H9 (cell line): Measurements from ENCODE around the gene MUC5B. TPM values are rescaled to one million over a fixed set of nuclear protein-coding genes. Genes with fewer than 3 reads are reported as not detected.

Source experiments
- DNase-seq: peaks from one replicate; pipeline ENCODE4 v3.0.0-alpha.2; 2017
- H2AFZ ChIP-seq: one replicate; pipeline ENCODE4 v1.6.1; 2013; ENCODE audit warnings: mild to moderate bottlenecking, low read length, control low read depth, moderate library complexity
- H2AK5ac ChIP-seq: 2 replicates; pipeline ENCODE4 v1.6.1; 2013; ENCODE audit warnings: low read length, control low read depth, mixed read lengths; ENCODE audit not compliant: insufficient read length
- H2BK120ac ChIP-seq: one replicate; pipeline ENCODE4 v1.6.1; 2013; ENCODE audit warnings: low read depth, mild to moderate bottlenecking, low read length, control low read depth, inconsistent platforms; ENCODE audit not compliant: poor library complexity, severe bottlenecking
- H2BK12ac ChIP-seq: 2 replicates; pipeline ENCODE4 v1.6.1; 2013; ENCODE audit warnings: low read length, control low read depth, mixed read lengths, low read depth; ENCODE audit not compliant: insufficient read length
- H2BK15ac ChIP-seq: 2 replicates; pipeline ENCODE4 v1.6.1; 2013; ENCODE audit warnings: low read depth, low read length, control low read depth
- H2BK20ac ChIP-seq: one replicate; pipeline ENCODE4 v1.6.1; 2013; ENCODE audit warnings: low read depth, mild to moderate bottlenecking, low read length, control low read depth, inconsistent platforms; ENCODE audit not compliant: poor library complexity, severe bottlenecking
- H2BK5ac ChIP-seq: 2 replicates; pipeline ENCODE4 v1.6.1; 2013; ENCODE audit warnings: low read length, control low read depth, mixed read lengths; ENCODE audit not compliant: insufficient read length
- H3K14ac ChIP-seq: 2 replicates; pipeline ENCODE4 v1.6.1; 2013; ENCODE audit warnings: low read length, control low read depth; ENCODE audit not compliant: insufficient read depth
- H3K18ac ChIP-seq: 2 replicates; pipeline ENCODE4 v1.6.1; 2013; ENCODE audit warnings: low read depth, mild to moderate bottlenecking, mixed read lengths, low read length, control low read depth; ENCODE audit not compliant: insufficient read length
- H3K23ac ChIP-seq: 2 replicates; pipeline ENCODE4 v1.6.1; 2013; ENCODE audit warnings: low read length, control low read depth, mixed read lengths, low read depth; ENCODE audit not compliant: insufficient read length
- H3K23me2 ChIP-seq: 2 replicates; pipeline ENCODE4 v1.6.1; 2013; ENCODE audit warnings: low read depth, mild to moderate bottlenecking, mixed read lengths, low read length, control low read depth; ENCODE audit not compliant: insufficient read length, poor library complexity, severe bottlenecking
- H3K27ac ChIP-seq: 2 replicates; pipeline ENCODE4 v1.5.1; 2013; ENCODE audit warnings: low read length, control low read depth, mixed read lengths, low read depth; ENCODE audit not compliant: insufficient read length
- H3K27me3 ChIP-seq: 2 replicates; pipeline ENCODE4 v1.6.1; 2013; ENCODE audit warnings: low read length, control low read depth, inconsistent platforms; ENCODE audit not compliant: insufficient read depth
- H3K4ac ChIP-seq: 2 replicates; pipeline ENCODE4 v1.6.1; 2013; ENCODE audit warnings: low read depth, mild to moderate bottlenecking, control low read depth, inconsistent platforms, low read length, moderate library complexity
- H3K4me1 ChIP-seq: 2 replicates; pipeline ENCODE4 v1.6.1; 2013; ENCODE audit warnings: low read length, control low read depth, inconsistent platforms; ENCODE audit not compliant: insufficient read depth
- H3K4me2 ChIP-seq: 2 replicates; pipeline ENCODE4 v1.6.1; 2013; ENCODE audit warnings: low read length, control low read depth, mixed read lengths; ENCODE audit not compliant: insufficient read length, insufficient read depth
- H3K56ac ChIP-seq: 2 replicates; pipeline ENCODE4 v1.6.1; 2013; ENCODE audit warnings: low read depth, mild to moderate bottlenecking, mixed read lengths, low read length, control low read depth; ENCODE audit not compliant: insufficient read length
- H3K79me1 ChIP-seq: 2 replicates; pipeline ENCODE4 v1.6.1; 2013; ENCODE audit warnings: low read depth, mild to moderate bottlenecking, moderate library complexity, low read length, control low read depth, inconsistent platforms; ENCODE audit not compliant: insufficient read depth, poor library complexity, severe bottlenecking
- H3K79me2 ChIP-seq: 2 replicates; pipeline ENCODE4 v1.6.1; 2013; ENCODE audit warnings: low read length, control low read depth, inconsistent platforms; ENCODE audit not compliant: insufficient read depth
- H3K9ac ChIP-seq: 2 replicates; pipeline ENCODE4 v1.6.1; 2013; ENCODE audit warnings: low read length, control low read depth, mixed read lengths; ENCODE audit not compliant: insufficient read length; ENCODE audit errors: extremely low read depth
- H3K9me3 ChIP-seq: one replicate; pipeline ENCODE4 v1.6.1; 2013; ENCODE audit warnings: low read depth, low read length, inconsistent platforms; ENCODE audit not compliant: control insufficient read depth
- H3T11ph ChIP-seq: one replicate; pipeline ENCODE4 v1.6.1; 2013; ENCODE audit warnings: mild to moderate bottlenecking, low read length, control low read depth, inconsistent platforms
- H4K20me1 ChIP-seq: one replicate; pipeline ENCODE4 v1.6.1; 2013; ENCODE audit not compliant: control insufficient read depth, insufficient read length, insufficient read depth
- H4K5ac ChIP-seq: 2 replicates; pipeline ENCODE4 v1.6.1; 2013; ENCODE audit warnings: low read depth, mild to moderate bottlenecking, mixed read lengths, low read length, control low read depth; ENCODE audit not compliant: insufficient read length
- H4K8ac ChIP-seq: replicated peaks from 2 replicates; pipeline ENCODE4 v1.6.1; 2013; ENCODE audit warnings: low read length, control low read depth, mixed read lengths, low read depth; ENCODE audit not compliant: insufficient read length
- H4K91ac ChIP-seq: 2 replicates; pipeline ENCODE4 v1.6.1; 2013; ENCODE audit warnings: low read depth, mild to moderate bottlenecking, moderate library complexity, mixed read lengths, low read length, control low read depth; ENCODE audit not compliant: insufficient read length
- H3K27ac Mint-ChIP-seq, 3 experiments: 2 replicates in 2 of 3; 3 replicates in 1 of 3; pipeline ENCODE4 v1.8.0; 2020 to 2021; ENCODE audit warnings: mixed read lengths in 3 of 3, mild to moderate bottlenecking in 1 of 3, moderate library complexity in 1 of 3
- H3K27me3 Mint-ChIP-seq: 2 replicates; pipeline ENCODE4 v1.8.0; 2021; ENCODE audit warnings: low read depth, mild to moderate bottlenecking, moderate library complexity, mixed read lengths
- H3K36me3 Mint-ChIP-seq, 3 experiments: 2 replicates in 2 of 3; 3 replicates in 1 of 3; pipeline ENCODE4 v1.8.0; 2020 to 2021; ENCODE audit warnings: low read depth in 3 of 3, mixed read lengths in 3 of 3; ENCODE audit not compliant: insufficient read depth in 1 of 3
- H3K4me1 Mint-ChIP-seq, 2 experiments: 2 replicates each; pipeline ENCODE4 v1.8.0; 2020; ENCODE audit warnings: mixed read lengths in 2 of 2
- H3K4me3 Mint-ChIP-seq, 2 experiments: 2 replicates in 1 of 2; 3 replicates in 1 of 2; pipeline ENCODE4 v1.8.0; 2020 to 2021; ENCODE audit warnings: mild to moderate bottlenecking in 2 of 2, mixed read lengths in 2 of 2, moderate library complexity in 1 of 2
- H3K9me3 Mint-ChIP-seq, 2 experiments: 2 replicates in 1 of 2; 3 replicates in 1 of 2; pipeline ENCODE4 v1.8.0; 2020; ENCODE audit warnings: mild to moderate bottlenecking in 2 of 2, mixed read lengths in 2 of 2, moderate library complexity in 1 of 2
- WGBS: extraction: QIAGEN DNeasy Blood & Tissue Kit; methylation state at CpG from one replicate; pipeline ENCODE4 v1.1.7; 2013; ENCODE audit warnings: missing lambda C conversion rate, low lambda C conversion rate, mixed read lengths; ENCODE audit not compliant: insufficient read length; ENCODE audit errors: extremely low coverage; 5-methylcytosine and 5-hydroxymethylcytosine counted together
- total RNA-seq: library from RNA; stranded (reverse); gene quantifications from 2 replicates; pipeline ENCODE4 v1.2.1, GENCODE V29; 2021
- TF ChIP-seq, protein P1 (sequence below): fragments of 200-600 bp; sonication (generic); conservative IDR thresholded peaks from 3 replicates; pipeline ENCODE4 v1.8.0; 2021; ENCODE audit warnings: antibody characterized with exemption, mild to moderate bottlenecking

The MUC5B gene
- total RNA-seq, 1 experiment from 2014 or later, result not detected

DNA sequence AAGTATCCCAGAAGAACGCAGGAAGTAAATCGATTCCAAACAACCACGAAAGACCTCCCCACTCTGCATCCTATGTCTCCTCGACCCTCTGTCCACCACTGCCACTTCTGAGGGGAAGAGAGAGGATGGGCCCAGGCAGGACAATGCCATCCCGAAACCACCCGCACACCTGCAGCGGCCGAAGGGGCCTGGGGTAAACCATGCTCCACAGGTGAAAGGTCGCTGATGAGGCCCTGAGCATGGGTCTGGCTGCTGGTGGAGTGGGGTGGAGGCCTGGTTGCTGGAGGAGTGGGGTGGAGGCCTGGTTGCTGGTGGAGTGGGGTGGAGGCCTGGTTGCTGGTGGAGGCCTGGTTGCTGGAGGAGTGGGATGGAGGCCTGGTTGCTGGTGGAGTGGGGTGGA lies 73.4 kb downstream of the MUC5B start:
- Histone ChIP-seq H2BK20ac (no peak overlapping the region), H3K4me2 (no peak overlapping the region), H2BK120ac (no peak overlapping the region), H3K14ac (no peak overlapping the region), H2AK5ac (no peak overlapping the region), H3K18ac (no peak overlapping the region), H4K8ac (no peak overlapping the region), H3K4ac (no peak overlapping the region), H3K23ac (no peak overlapping the region), H3K79me1 (peaks cover 8% of the 10 kb centered on the region), H4K91ac (no peak overlapping the region), H2BK5ac (no peak overlapping the region), H2BK12ac (no peak overlapping the region), H4K5ac (no peak overlapping the region), H3K9me3 (no peaks in the 10 kb centered on the region), H3K56ac (no peak overlapping the region), H3T11ph (no peak overlapping the region), H3K79me2 (no peaks in the 10 kb centered on the region; the same call in 1 of the 2 replicates), H3K4me1 (no peaks in the 10 kb centered on the region; the same call in 1 of the 2 replicates), H3K27me3 (no peaks in the 10 kb centered on the region), H3K9ac (no peak overlapping the region), H2AFZ (no peak overlapping the region), H4K20me1 (no peaks in the 10 kb centered on the region), H3K27ac (no peak overlapping the region), H2BK15ac (no peak overlapping the region), H3K23me2 (no peaks in the 10 kb centered on the region)
- DNase-seq, result no peak
- H3K27me3 Mint-ChIP-seq, result no peaks in the 10 kb centered on the region
- peaks cover 13 to 20% of the 10 kb centered on the region in 2 experiments for H3K4me1 Mint-ChIP-seq
- no CpG with 5 or more reads among the region's 9 CpGs for WGBS
- H3K4me3 Mint-ChIP-seq, result no peak overlapping the region; a peak in 1 of 5 replicates
- H3K9me3 Mint-ChIP-seq, result no peaks in the 10 kb centered on the region
- H3K27ac Mint-ChIP-seq, result no peak overlapping the region
- peaks cover 3 to 21% (median 5%) of the 10 kb centered on the region in 3 experiments; a peak in 5 of 7 replicates for H3K36me3 Mint-ChIP-seq
- TF ChIP-seq, protein P1, sequence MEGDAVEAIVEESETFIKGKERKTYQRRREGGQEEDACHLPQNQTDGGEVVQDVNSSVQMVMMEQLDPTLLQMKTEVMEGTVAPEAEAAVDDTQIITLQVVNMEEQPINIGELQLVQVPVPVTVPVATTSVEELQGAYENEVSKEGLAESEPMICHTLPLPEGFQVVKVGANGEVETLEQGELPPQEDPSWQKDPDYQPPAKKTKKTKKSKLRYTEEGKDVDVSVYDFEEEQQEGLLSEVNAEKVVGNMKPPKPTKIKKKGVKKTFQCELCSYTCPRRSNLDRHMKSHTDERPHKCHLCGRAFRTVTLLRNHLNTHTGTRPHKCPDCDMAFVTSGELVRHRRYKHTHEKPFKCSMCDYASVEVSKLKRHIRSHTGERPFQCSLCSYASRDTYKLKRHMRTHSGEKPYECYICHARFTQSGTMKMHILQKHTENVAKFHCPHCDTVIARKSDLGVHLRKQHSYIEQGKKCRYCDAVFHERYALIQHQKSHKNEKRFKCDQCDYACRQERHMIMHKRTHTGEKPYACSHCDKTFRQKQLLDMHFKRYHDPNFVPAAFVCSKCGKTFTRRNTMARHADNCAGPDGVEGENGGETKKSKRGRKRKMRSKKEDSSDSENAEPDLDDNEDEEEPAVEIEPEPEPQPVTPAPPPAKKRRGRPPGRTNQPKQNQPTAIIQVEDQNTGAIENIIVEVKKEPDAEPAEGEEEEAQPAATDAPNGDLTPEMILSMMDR, result no peak
